A549 (cell line): ENCODE measurements around the gene CTNNA1.

Experiments used
- MAFK ChIP-seq: fragments of 450-650 bp; IDR thresholded peaks from 2 replicates; pipeline ENCODE4 v1.6.1; 2014; ENCODE audit not compliant: partially characterized antibody
- POLR2A ChIP-seq: IDR thresholded peaks from 2 replicates; pipeline ENCODE4 v1.6.1; 2012; ENCODE audit warnings: mild to moderate bottlenecking, low read length
- POLR2AphosphoS2 ChIP-seq: conservative IDR thresholded peaks from 2 replicates; pipeline ENCODE4 v1.6.1; 2012; ENCODE audit warnings: low read length, improper control_type of control experiment, inconsistent platforms
- RAD21 ChIP-seq, 2 experiments: fragments of >200 bp in 1 of 2; sonication (Bioruptor Twin) in 1 of 2; formaldehyde crosslinking in 1 of 2; IDR thresholded peaks in 1 of 2; conservative IDR thresholded peaks in 1 of 2; 2 replicates in 1 of 2; 3 replicates in 1 of 2; pipeline ENCODE4 v1.6.1; 2012 to 2018; ENCODE audit warnings: inconsistent platforms in 1 of 2
- RCOR1 ChIP-seq: fragments of 150-350 bp; IDR thresholded peaks from 2 replicates; pipeline ENCODE4 v1.6.1; 2014; ENCODE audit warnings: antibody characterized with exemption, low read length, low read depth
- TF ChIP-seq, protein P1 (sequence below): fragments of >200 bp; sonication (Bioruptor Twin); formaldehyde crosslinking; IDR thresholded peaks from 3 replicates; pipeline ENCODE4 v1.5.1; 2016

DNA sequence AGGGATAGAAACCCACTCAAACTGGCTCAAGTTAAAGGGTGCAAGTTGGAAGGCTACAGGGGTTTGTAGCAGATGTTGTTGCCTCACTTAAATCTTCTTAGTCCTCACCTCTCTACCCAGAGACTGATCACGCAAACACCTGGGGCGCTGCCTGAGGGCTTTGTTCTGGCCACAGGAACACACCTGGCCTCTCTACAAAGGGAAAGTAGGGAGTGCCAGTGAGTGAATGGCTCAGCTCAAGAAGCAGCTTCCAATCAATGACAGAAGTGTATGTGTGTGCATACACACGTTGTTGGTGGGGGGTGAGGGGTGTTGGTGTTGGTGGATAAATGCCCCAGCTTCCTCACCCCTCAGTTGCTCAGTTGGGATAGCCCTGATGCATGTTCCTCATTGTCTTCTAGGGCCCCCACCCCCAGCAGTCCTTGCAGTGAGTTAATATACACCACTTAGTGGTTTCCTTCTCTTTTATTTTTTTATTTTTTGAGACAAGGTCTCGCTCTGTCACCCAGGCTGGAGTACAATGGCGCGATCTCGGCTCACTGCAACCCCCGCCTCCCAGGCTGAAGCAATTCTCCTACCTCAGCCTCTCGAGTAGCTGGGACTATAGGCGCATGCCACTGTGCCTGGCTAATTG lies 30.6 kb upstream of the CTNNA1 start:
- TF ChIP-seq RAD21 (conservative IDR thresholded peaks at IDR 0.05 in 1 of 2, IDR thresholded peaks at IDR 0.05 in 1 of 2) (no peak), POLR2A (no peak), RCOR1 (no peak), MAFK (no peak), POLR2AphosphoS2 (no peak)
- TF ChIP-seq, protein P1, sequence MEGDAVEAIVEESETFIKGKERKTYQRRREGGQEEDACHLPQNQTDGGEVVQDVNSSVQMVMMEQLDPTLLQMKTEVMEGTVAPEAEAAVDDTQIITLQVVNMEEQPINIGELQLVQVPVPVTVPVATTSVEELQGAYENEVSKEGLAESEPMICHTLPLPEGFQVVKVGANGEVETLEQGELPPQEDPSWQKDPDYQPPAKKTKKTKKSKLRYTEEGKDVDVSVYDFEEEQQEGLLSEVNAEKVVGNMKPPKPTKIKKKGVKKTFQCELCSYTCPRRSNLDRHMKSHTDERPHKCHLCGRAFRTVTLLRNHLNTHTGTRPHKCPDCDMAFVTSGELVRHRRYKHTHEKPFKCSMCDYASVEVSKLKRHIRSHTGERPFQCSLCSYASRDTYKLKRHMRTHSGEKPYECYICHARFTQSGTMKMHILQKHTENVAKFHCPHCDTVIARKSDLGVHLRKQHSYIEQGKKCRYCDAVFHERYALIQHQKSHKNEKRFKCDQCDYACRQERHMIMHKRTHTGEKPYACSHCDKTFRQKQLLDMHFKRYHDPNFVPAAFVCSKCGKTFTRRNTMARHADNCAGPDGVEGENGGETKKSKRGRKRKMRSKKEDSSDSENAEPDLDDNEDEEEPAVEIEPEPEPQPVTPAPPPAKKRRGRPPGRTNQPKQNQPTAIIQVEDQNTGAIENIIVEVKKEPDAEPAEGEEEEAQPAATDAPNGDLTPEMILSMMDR = no peak
